Measurements from ENCODE around the gene CDK6.
"Not testable (repeated sequence)": the region's sequence is repeated elsewhere in the genome, so short reads cannot be mapped to it uniquely, and the experiment has no call there.

Gene CDK6

DNA sequence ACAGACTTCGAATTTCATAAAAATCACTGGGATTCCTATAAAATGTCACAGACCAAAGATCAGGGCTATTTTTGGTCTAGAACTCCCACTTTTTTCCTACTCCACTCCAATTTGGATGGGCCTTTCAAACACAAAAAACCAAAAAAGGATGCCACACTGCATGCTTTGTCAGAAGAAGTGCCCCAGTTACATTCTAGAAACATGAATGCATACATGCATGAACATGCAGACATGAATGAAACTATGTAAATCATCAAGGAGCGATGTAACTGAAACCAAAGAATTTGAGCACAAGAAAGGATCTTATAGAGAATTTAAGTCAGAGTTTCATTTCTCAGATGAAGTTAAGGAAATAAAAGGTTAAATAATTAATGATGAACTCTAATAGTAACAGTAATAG is 214.3 kb downstream of the CDK6 start:
- no peak for DNase-seq (ENCODE audit: low read depth)

DNA sequence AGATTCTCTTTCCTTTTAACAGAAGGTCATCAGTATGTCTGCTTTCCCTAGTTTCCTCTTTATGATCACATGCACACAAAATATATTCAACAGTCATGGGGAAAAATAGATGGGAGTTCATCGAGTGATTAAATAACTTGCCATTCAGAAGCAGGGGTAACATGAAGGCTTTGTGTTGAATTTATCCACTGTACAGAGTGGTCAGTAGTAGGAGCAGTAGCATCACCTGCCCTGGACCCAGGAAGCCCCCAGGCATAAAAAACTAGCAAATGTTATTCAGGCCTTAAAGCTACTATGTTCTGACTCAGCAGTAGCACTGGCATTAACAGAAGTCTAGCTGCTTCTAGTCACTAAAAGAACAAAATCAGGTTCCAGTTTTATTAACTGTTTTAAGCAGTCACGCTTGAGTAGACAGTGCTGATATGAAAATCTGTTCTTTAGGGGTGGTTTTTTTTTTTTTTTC is 214.8 kb downstream of the CDK6 start:
- peak; percentile 37 for DNase-seq (ENCODE audit: low read depth)

DNA sequence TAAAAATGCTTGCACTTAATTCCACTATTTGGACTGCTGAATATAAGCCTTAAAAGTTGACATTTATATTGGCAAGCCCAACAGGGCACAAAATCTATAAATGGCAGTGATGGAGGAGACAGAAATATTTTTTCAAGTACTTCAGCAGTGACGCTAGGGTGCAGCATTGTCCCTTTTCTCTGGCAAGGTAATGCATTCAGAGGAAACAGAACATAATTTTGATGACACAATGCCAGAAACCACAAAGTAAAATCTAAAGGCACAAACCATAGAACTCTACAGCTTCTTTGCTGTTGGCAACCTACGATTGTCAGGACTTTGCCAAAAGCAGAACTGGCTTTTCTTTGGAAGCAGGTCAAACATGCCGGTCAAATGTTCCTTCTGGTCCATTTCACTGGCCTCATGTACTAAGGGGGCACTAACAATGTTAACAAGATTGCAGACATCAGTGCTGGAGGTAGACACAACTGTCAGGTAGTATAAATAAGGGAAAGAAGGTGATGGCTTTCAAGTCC is 215.3 kb downstream of the CDK6 start:
- DNase-seq (ENCODE audit: low read depth), result peak; percentile 93

DNA sequence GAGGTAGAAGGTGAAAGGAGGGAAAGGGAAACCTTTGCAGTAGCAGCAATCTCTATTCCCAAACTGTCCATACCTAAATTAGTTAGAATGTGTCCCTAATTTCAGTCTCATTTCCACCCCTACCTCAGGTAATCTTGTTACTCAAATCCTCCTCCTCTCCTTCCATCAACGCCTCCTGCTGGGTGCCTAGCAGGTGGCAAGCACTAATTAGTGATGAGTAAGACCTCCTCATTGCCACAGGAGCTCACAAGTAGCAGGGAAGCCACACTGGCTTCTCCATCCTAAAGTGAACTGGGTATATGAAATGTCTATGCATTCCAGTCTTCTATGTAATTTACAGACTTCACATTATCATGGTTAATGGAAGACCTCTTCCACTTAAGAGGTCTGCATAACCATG is 220.5 kb downstream of the CDK6 start:
- no peak for DNase-seq (ENCODE audit: low read depth)

DNA sequence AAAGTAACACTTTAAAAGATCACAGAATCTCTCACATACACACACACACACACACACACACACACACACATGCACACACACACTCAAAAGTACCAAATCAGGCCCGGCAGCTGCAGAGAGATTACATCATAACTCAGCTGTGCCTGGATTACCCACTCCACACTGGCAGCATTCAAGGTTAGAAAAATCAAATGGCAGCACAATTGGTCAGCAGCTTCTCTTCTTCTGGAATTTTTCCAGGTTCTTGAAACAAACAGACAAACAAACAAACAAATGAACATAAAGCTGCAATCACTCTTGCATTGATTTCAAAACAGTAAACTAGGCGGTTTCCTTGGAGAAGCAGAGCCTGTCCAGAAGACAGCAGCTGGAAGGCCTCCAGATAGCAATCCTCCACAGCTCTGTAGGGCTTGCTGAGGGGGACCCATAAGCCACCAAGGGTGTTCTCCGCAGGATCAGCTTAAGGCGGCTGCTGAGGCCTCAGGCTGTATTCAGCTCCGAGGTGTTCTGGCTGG is 221.7 kb downstream of the CDK6 start:
- no peak for DNase-seq (ENCODE audit: low read depth)

DNA sequence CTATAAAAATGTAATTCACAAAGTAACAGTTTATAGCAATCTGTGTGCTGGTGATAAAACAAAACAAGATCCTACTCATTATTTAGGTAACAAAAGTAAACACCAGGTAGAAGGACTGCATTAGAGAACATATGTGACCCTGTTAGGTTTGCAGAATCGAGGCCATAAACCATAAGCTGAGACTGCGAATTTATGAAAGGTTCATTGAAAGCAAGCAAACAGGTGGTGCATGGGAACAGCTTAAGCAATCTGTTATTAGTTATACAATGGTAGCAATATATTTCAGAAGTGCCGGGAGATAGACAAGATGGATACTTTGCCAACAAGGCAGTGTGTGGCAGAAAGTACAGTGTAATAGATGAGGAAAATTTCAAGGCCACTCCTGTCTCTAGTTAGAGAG is 222.7 kb downstream of the CDK6 start:
- no peak for DNase-seq (ENCODE audit: low read depth)

DNA sequence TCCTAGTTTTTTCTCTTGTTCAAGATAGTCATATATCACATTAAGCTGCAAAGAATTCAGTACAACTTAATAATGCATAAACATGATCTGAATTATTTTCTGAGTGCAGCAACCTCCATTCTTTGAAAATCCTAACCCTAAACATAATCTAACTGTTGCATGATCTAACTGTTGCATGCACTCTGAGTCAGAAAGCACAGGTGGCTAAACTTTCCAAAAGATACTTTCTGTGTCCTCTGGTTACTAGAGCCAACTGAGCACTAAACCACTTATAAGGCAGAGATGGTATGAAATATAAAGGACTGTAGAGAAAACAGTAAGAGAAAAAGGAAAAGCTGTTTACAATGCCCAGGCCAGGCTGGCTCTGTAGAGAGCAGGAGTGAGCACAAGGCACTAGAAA is 223.2 kb downstream of the CDK6 start:
- no peak for DNase-seq (ENCODE audit: low read depth)

DNA sequence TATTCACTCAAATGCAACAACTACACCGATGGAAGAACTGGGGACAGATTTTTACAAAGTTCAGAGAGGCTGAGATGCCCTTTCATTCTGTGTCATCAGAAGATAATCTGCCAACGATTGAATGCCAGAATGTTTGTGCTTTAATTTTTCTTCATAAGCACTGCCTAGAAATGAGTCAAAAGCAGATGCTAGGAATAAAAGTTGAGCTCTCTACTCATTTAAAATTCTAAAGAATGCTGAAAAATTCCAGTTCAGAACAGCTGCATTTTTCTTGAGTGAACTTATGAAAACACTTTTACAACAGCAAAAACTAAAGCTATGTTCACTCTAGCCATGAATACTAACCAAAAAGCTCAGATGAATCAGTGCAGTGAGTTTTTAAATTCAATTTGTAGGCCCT is 223.9 kb downstream of the CDK6 start:
- DNase-seq (ENCODE audit: low read depth), result peak; percentile 85

DNA sequence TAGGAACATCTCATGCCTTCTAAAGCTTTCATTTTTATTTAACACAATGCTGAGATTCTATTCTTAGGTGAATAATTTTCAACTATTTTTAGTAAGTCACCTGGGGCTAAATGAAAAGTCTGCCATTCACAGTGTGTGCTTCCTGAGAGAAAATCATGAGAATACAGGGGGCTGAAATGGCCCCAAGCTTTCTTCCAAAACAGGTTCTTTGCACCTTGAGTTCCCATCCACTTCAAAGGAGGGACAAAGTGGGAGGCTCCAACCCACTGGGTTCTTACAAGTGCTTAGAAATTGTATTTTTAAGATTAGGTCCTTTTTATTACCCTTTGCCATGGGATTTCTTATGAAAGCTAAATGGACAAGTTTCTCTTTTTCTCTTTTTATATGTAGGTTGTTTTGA is 224.6 kb downstream of the CDK6 start:
- no peak for DNase-seq (ENCODE audit: low read depth)

DNA sequence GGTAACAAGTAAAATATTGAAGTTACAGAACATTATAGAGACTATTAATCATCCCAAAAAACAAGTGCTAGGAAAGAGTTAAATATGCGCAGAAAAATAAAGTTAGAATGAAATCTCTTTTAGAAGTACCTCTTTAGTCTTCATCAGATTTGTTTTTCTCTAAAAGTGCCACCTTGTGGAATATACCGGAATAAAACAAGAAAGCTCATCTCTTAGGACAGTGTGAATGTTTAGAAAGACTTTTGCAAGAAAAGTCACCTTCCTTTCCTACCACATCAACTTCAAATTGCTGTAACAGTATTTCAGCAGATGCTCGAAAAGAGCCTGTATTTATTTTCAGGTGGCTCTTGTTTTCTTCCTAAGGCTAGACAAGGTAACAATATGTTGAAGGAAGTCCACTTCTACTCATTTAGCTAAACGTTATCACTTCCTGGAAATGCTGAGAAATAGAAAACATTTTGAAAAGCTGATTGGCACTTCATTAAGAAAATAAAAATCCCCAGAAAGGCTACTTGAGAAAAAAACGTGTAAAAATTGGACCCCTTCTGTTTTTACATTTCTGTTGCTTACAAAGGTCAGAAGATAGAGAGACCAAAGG is 226.4 kb downstream of the CDK6 start:
- peak; percentile 39 for DNase-seq (ENCODE audit: low read depth)

DNA sequence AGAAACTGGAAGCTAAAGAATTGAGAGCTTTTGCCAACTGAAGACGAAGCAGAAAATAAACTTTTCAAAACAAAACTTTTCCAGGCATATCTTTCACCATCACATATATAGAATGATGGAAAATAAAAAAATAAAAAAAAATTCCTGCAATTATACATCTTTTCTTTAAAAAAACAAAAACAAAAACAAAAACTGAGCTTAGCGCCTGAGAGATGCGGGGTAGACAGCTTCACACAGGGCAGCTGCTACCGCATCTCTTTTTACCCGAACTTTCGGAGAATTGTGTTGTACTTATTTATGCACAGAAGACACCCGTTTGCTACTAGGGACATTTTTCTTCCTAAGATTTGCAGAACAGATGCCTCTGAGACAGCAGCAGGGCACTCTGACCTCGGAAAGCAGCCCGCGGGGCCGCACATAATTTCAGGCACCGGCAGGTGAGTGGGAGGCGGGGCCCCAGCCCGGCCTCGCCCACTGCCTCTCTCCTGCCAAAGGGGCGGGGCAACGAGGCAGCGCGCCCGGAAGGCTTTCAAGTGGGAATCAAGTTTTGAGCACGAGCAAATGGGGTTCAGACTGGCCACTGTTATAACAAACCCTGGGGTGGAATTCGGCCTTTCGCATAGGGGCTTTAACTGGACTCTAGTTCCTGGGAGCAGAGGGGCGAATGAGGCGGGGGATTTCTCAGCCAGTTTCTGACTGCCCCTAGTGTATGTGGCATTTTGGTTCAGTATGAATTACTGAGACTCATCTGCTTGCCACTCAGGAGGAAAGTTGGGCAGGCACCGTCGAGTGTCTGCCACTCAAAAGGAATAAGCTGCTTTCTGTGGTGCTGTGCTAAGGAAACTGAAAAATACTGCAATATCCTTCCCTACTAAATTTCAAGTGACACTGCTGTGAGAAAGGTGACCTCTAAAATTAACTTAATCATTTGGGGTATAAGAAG is 227.7 kb downstream of the CDK6 start:
- no peak for DNase-seq (ENCODE audit: low read depth)

DNA sequence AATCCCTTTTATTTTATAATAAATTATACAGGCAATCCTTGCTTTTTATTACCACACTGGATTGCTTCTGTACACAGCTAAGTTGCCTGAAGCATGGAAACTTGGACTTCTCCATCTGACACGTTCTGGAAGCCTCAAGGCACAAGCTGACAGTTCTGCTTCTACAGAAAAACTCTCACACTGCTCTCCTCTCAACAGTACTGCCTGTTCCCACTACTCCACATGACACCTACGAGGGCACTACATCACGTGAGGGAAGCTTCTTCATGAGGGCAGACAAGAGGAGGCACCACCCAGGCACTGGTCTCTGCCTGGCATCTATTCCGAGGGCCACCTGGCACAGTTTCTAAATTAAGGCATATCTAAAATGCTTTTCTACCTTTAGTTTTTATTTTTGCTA is 229.4 kb downstream of the CDK6 start:
- no peak for DNase-seq (ENCODE audit: low read depth)

DNA sequence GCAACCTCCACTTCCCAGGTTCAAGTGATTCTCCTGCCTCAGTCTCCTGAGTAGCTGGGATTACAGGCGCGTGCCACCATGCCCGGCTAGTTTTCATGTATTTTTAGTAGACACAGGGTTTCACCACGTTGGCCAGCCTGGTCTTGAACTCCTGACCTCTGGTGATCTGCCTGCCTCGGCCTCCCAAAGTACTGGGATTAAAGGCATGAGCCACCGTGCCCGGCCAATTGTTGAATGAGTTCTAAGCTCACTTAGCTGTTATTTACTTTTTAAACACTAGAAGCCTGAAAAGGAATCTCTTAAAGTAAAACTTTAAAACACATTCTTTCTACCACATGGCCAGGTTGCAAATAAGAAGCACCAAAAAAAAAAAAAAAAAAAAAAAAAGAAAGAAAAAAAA is 231.9 kb downstream of the CDK6 start:
- not testable (repeated sequence) for DNase-seq (ENCODE audit: low read depth)

DNA sequence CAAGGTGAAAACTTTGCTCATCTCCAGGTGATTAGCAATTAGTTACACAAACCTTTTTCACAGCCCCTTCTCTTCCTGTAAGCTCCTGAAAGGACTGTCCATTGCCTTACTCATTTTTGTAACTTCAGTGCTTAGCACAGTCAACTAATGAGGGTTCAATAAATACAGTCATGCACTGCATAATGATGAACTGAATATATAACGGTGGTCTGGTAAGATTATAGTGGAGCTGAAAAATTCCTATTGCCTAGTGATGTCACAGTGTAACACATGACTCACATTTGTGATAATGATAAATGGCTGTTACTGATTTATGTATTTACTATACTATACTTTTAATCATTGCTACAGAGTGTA is 233.3 kb downstream of the CDK6 start:
- no peak for DNase-seq (ENCODE audit: low read depth)

DNA sequence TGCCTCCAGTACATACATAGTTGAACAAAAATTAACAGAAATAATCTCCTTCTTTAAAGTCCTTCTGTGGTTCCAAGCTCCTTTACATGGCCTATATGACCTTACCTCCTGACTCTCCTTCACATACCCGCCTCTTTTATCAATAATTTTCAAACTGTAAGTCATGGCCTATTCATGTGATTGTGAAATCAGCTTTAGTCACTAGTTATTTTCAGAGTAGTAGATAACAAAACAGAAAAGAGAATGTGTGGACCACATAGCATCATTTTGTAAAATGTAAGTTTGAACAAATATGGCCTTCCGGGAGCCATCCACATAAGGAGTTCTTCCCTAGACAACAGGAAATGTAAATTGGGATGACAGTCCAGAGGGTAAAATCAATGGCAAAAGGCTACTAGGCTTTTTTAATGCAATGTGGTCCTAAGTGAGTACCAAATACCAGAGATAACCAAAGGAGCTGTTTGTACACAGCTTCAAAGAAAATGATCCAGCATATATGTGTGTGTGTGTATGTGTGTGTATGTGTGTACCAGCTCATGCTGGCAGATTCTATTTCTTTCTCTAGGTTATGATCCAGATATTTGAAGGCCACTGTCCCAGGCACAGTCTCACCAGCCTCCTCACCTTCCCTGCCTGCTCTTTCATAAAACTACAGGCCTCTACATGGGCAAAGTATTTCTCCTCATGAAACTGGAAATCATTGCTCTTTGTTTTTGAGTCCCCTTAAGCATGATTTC is 233.9 kb downstream of the CDK6 start:
- no peak for DNase-seq (ENCODE audit: low read depth)

DNA sequence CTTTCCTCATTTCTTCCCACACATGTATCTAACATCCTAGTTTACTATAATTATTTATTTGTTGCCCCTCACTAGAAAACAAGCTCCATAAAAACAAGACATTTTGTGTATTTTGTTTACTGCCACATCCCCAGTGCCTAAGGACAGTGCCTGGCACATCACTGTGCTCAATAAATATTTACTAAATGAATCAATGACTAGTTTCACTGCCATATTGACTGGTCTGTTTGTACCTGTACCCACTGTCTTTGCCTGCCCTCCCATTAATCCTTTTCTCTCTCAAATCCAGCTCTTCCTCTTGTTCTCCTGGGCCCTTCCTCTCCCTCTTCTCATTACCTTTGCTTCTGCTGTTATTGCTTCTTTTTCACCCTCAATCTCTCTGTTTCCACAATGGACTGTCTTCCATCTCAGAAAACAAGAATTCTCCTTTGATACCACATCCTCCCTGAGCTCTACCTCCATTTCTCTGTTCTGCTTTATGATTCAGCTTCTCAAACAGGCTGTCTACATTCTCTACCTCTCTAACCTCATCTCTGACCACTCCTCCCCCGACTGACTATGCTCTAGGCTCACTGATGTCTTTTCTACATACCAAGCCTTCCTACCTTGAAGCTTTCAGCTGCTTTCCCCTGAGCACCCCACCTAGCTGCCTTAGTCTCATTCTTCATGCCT is 237.9 kb downstream of the CDK6 start:
- DNase-seq (ENCODE audit: low read depth), result no peak

DNA sequence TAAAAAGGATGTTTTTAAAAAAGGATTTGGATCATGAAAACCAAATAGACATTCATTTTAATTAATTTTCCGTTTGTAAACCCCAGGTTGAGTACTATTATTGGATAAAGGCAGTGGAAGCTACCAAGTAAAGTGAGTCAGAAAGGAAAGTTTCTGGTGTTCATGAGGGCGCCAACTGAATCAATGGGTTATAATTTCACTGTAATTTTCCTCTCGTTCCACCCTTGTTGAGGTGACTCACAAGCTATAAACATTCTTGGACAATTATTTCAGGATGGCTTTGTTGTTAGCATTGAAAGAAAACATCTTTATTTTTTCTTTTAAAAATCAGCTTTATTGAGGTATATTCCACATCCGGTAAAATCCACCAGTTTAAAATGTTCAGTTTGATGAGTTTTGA is 241.1 kb downstream of the CDK6 start:
- DNase-seq (ENCODE audit: low read depth), result peak; percentile 79

DNA sequence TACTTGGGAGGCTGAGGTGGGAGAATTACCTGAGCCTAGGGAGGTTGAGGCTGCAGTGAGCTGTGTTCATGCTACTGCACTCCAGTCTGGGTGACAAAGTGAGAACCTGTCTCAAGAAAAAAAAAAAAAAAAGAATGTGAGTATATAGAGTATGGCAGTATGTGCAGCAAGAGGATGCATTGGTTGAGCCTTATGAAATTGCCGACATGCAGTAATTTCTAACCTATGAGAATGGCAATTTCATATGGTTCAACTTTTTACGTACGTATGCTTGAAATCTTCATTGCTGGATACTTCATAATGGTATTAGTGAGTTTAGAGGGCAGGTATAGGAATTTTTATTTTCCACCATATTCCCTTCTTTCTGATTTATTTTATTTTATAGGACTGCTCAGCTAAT is 241.6 kb downstream of the CDK6 start:
- DNase-seq (ENCODE audit: low read depth), result no peak

DNA sequence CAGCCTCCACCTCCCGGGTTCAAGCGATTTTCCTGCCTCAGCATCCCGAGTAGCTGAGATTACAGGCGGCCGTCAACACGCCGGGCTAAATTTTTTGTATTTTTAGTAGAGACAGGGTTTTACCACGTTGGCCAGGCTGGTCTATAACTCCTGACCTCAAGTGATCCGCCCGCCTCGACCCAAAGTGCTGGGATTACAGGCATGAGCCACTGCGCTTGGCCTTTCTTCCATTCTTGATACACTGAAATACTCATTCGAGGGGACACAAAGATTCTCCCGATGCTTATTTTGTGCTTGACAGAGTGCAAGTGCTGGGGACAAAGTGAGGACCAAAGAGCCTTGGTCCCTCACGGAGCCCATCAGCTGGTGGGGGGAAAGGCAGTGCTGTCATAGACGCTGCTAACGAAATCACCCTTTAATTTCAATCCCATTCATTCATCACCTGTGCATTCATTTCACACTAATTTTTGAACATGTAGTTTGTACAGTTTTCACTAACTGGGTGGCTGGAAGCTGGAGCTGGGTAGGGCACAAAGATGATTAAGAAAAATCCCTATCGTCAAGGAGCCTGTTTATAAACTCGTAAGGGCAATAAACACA is 245.6 kb downstream of the CDK6 start:
- DNase-seq (ENCODE audit: low read depth), result no peak

DNA sequence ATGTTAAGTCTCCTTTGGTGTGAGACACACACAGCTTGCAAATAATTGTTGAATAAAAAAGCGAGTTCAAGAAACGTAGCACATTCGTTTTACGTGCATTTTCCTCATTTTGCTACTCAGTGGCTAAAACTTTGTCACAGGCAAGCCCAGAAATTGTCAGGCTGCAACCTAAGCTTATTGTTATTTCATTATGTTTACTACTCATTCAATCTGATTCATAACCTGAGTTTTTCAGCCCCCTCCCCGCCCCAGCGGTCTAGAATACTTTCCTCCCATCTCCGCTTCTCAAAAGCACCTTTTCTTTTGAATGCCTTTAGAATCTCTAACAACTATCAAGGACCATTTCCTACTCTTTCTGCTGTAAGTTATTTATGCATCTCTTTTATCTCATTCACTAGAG is 247.3 kb downstream of the CDK6 start:
- DNase-seq (ENCODE audit: low read depth), result no peak

DNA sequence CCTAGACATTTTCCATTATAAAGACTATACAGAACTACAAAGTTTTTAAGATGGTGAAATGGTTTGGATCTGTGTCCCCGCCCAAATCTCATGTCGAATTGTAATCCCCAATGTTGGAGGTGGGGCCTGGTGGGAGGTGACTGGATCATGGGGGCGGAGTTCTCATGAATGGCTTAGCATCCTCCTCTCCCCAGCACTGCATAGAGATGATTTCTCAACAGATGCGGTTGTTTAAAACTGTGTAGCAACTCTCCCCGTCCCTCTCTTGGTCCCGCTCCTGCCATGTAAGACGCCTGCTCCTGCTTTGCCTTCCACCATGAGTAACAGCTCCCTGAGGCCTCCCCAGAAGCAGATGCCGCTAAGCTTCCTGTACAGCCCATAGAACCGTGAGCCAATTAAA is 247.8 kb downstream of the CDK6 start:
- DNase-seq (ENCODE audit: low read depth), result no peak

DNA sequence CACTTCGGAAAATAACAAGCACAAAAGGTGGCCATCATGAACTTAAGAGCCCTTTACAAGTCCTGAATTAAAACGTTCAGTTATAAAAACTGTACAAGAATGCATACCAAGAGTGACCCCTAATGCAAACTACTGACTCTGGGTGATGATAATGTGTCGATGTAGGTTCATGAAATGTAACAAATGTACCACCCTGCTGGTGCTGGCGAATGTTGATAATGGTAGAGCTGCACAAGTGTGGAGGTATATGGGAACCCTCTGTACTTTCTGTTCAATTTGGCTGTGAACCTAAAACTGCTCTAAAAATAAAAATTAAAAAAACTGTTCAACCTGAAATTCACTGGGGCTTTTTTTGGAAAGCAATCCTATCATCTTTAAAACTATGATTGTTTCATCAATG is 249.5 kb downstream of the CDK6 start:
- DNase-seq (ENCODE audit: low read depth), result no peak
